ENCODE measurements around the gene DAPK3. TPM values are rescaled to one million over a fixed set of nuclear protein-coding genes. Genes with fewer than 3 reads are reported as not detected.

Gene DAPK3
- polyA plus RNA-seq, 2 of the 4 experiments (the other 2 are of a cell fraction): 33.0 to 54.9 TPM

GRCh38 chr19:3950871-3951861, 19.7 kb downstream of the DAPK3 start:
- FAIRE-seq (no peak), ATAC-seq (peak in 1 of 2 experiments; percentile 22; a peak in 5 of 6 replicates), DNase-seq (ENCODE audit: low read depth in 1 of 2, low spot score in 1 of 2) (no peak)
- Histone ChIP-seq H3K27ac (no peak overlapping the region), H3K9me3 (no peaks in the 10 kb centered on the region), H3K4me3 (no peak overlapping the region), H3K4me1 (peaks cover 5% of the 10 kb centered on the region; the same call in 1 of the 3 replicates), H3K4me2 (no peak overlapping the region)
- WGBS (ENCODE audit: missing lambda C conversion rate): 83% methylated on average over 28 of the region's 41 CpGs
- no peak for TF ChIP-seq JUNB (IDR thresholded peaks at IDR 0.05)
- CTCF ChIA-PET: interaction anchor here (0.6 to 1.6 kb wide), 2 partner anchors 130 to 135 kb away, joined by 3 to 4 read pairs; no protein-coding TSS in a partner anchor
- POLR2A ChIA-PET: interaction anchor here (0.6 kb wide), 1 partner anchor 258 kb away, joined by 4 read pairs; no protein-coding TSS in a partner anchor

- DNase-seq (ENCODE audit: low read depth in 1 of 2, low spot score in 1 of 2): no peak
Observed at GRCh38 chr19:3949997-3950859, 20.7 kb downstream of the DAPK3 start.

GRCh38 chr19:3949294-3949693, 21.6 kb downstream of the DAPK3 start:
- FAIRE-seq (no peak), DNase-seq (ENCODE audit: low read depth in 1 of 2, low spot score in 1 of 2) (no peak), ATAC-seq (no peak)
- TF ChIP-seq HEYL (CRISPR knock-in tag; IDR thresholded peaks at IDR 0.05): no peak
- TF ChIP-seq NR3C1 (IDR thresholded peaks at IDR 0.05): no peak
- no peak for TF ChIP-seq BCL3 (IDR thresholded peaks at IDR 0.05)
- no peak for TF ChIP-seq E2F6 (IDR thresholded peaks at IDR 0.05; ENCODE audit: borderline replicate concordance, low read depth)
- CTCF ChIA-PET: interaction anchor here (0.9 kb wide), 1 partner anchor 97 kb away, joined by 3 read pairs; no protein-coding TSS in a partner anchor
- peaks cover 5% of the 10 kb centered on the region; the same call in 1 of the 3 replicates for H3K4me1 ChIP-seq
- no peaks in the 10 kb centered on the region for H3K9me3 ChIP-seq
- WGBS (ENCODE audit: missing lambda C conversion rate): 80% methylated on average over 1 of the region's 11 CpGs
- H3K4me2 ChIP-seq: no peak overlapping the region
- H3K27ac ChIP-seq: no peak overlapping the region
- POLR2A ChIA-PET: no interaction called here
- no peak overlapping the region for H3K4me3 ChIP-seq

More at GRCh38 chr19:3949997-3950859, 20.7 kb downstream of the DAPK3 start:
- peaks cover 5% of the 10 kb centered on the region; the same call in 1 of the 3 replicates for H3K4me1 ChIP-seq
- FAIRE-seq (no peak), ATAC-seq (no peak)
- POLR2A ChIA-PET: interaction anchor here (0.6 kb wide), 1 partner anchor 259 kb away, joined by 4 read pairs; no protein-coding TSS in a partner anchor
- no peak for TF ChIP-seq CTCF (IDR thresholded peaks at IDR 0.05)
- no peak for TF ChIP-seq CEBPB (IDR thresholded peaks at IDR 0.05)
- no peak for TF ChIP-seq CBX8 (IDR thresholded peaks at IDR 0.05)
- TF ChIP-seq RARB (CRISPR knock-in tag; IDR thresholded peaks at IDR 0.05): no peak
- no peak for TF ChIP-seq CBX2 (IDR thresholded peaks at IDR 0.05; ENCODE audit: borderline replicate concordance, low read depth)
- TF ChIP-seq NFE2L2 (conservative IDR thresholded peaks at IDR 0.05; ENCODE audit: low read length): no peak
- TF ChIP-seq MAFK (IDR thresholded peaks at IDR 0.05; ENCODE audit: partially characterized antibody): no peak
- no peak for TF ChIP-seq GATA3 (IDR thresholded peaks at IDR 0.05; ENCODE audit: borderline replicate concordance)
- TF ChIP-seq EHF (CRISPR knock-in tag; IDR thresholded peaks at IDR 0.05): no peak
- no peak for TF ChIP-seq MYC (IDR thresholded peaks at IDR 0.05; ENCODE audit: borderline replicate concordance, low read length)
- no peak for TF ChIP-seq HDAC2 (IDR thresholded peaks at IDR 0.05)
- TF ChIP-seq RAD21 (conservative IDR thresholded peaks at IDR 0.05 in 1 of 2, IDR thresholded peaks at IDR 0.05 in 1 of 2): no peak
- no peak overlapping the region for H3K4me3 ChIP-seq
- no peaks in the 10 kb centered on the region for H3K9me3 ChIP-seq
- WGBS (ENCODE audit: missing lambda C conversion rate): 87% methylated on average over 7 of the region's 20 CpGs
- H3K4me2 ChIP-seq: no peak overlapping the region
- H3K27ac ChIP-seq: no peak overlapping the region
- CTCF ChIA-PET: interaction anchor here (0.6 to 1.6 kb wide), 3 partner anchors 98 to 134 kb away, joined by 3 to 4 read pairs (median 3); no protein-coding TSS in a partner anchor
